K562 (cell line): ENCODE data around the gene LBP. TPM values are rescaled to one million over a fixed set of nuclear protein-coding genes. Genes with fewer than 3 reads are reported as not detected.
A peak's percentile ranks its signal among the peaks of the same experiment; 100 is the strongest.

Experiments
- GTF2E2 ChIP-seq: fragments of 200-800 bp; sonication (Bioruptor generic); IDR thresholded peaks from 2 replicates; pipeline ENCODE4 v1.6.1; 2016; ENCODE audit warnings: missing genetic modification characterization, missing compliant biosample characterization
- KAT8 ChIP-seq: fragments of 450-650 bp; IDR thresholded peaks from 2 replicates; pipeline ENCODE4 v1.6.1; 2016; ENCODE audit warnings: low read depth, mild to moderate bottlenecking
- PHF20 ChIP-seq: fragments of 450-650 bp; IDR thresholded peaks from 2 replicates; pipeline ENCODE4 v1.6.1; 2018; ENCODE audit not compliant: partially characterized antibody
- TBP ChIP-seq: optimal IDR thresholded peaks from 2 replicates; pipeline ENCODE3; 2011; ENCODE audit warnings: low read depth, low read length, improper control_type of control experiment
- ZBED1 ChIP-seq: IDR thresholded peaks from 2 replicates; pipeline ENCODE4 v1.6.1; 2014
- ZFP36 ChIP-seq: fragments of 150-350 bp; IDR thresholded peaks from 2 replicates; pipeline ENCODE4 v1.6.1; 2018; ENCODE audit warnings: low read length, low read depth; ENCODE audit not compliant: partially characterized antibody
- ZNF282 ChIP-seq: sonication (generic); formaldehyde crosslinking; IDR thresholded peaks from 2 replicates; pipeline ENCODE4 v1.8.1; 2023; ENCODE audit warnings: missing genetic modification reagents
- ZNF561 ChIP-seq: fragments of 450-650 bp; formaldehyde crosslinking; conservative IDR thresholded peaks from 2 replicates; pipeline ENCODE4 v1.4.0; 2020; ENCODE audit warnings: mild to moderate bottlenecking, moderate library complexity
- ZNF75A ChIP-seq: fragments of 450-650 bp; formaldehyde crosslinking; IDR thresholded peaks from 2 replicates; pipeline ENCODE4 v1.4.0; 2020; ENCODE audit warnings: mild to moderate bottlenecking
- polyA plus RNA-seq, 8 experiments: library from polyadenylated mRNA; depleted of rRNA in 4 of 8; stranded (reverse) in 5 of 8; unstranded in 3 of 8; fragments of >200 nt; fragmentation: Nextera tagmentation in 2 of 8; fragmentation: Illumina TruSeq in 1 of 8; extraction: Ambion mirVana in 2 of 8; extraction: Trizol in 1 of 8; gene quantifications; 2 replicates each; pipeline versions ENCODE4 v1.2.1 to v1.2.3, GENCODE V29; 2011 to 2014; ENCODE audit warnings: inconsistent platforms in 1 of 8, missing spikeins in 1 of 8
- total RNA-seq, 7 experiments: library from RNA; depleted of rRNA in 6 of 7; stranded (reverse); fragments of >200 nt in 6 of 7; fragmentation: Illumina TruSeq in 2 of 7; extraction: Trizol in 2 of 7; gene quantifications; 2 replicates each; pipeline versions ENCODE4 v1.2.1 to v1.2.3, GENCODE V29; 2011 to 2021; ENCODE audit warnings: low replicate concordance in 1 of 7
- TF ChIP-seq, protein P1 (sequence below), 3 experiments: fragments of 200-800 bp in 1 of 3; fragments of 250-450 bp in 1 of 3; fragments of 450-650 bp in 1 of 3; sonication (Bioruptor Pico) in 1 of 3; sonication (Bioruptor generic) in 1 of 3; formaldehyde crosslinking in 1 of 3; IDR thresholded peaks; 2 replicates each; pipeline versions ENCODE4 v1.6.1 to v1.8.0; 2016 to 2022; ENCODE audit warnings: mild to moderate bottlenecking in 2 of 3, missing genetic modification characterization in 2 of 3, missing compliant biosample characterization in 1 of 3, moderate library complexity in 1 of 3
- TF ChIP-seq, protein P2 (sequence below): IDR thresholded peaks from 2 replicates; pipeline ENCODE4 v1.6.1; 2016; ENCODE audit warnings: missing genetic modification characterization, missing compliant biosample characterization
- TF ChIP-seq, protein P3 (sequence below): sonication (generic); formaldehyde crosslinking; IDR thresholded peaks from 2 replicates; pipeline ENCODE4 v1.8.0; 2022; ENCODE audit warnings: missing genetic modification reagents, mild to moderate bottlenecking, moderate library complexity, borderline replicate concordance
- TF ChIP-seq, protein P4 (sequence below): fragments of 150-350 bp; IDR thresholded peaks from 2 replicates; pipeline ENCODE4 v1.6.1; 2014; ENCODE audit warnings: low read depth, mild to moderate bottlenecking, low read length, borderline replicate concordance

LBP gene
- total and polyA plus RNA-seq, 9 of the 15 experiments (the other 6 are each of a cell fraction or from before 2014, with no cell fraction given), result 0.06 to 0.31 (median 0.09) TPM; not detected in 3

DNA sequence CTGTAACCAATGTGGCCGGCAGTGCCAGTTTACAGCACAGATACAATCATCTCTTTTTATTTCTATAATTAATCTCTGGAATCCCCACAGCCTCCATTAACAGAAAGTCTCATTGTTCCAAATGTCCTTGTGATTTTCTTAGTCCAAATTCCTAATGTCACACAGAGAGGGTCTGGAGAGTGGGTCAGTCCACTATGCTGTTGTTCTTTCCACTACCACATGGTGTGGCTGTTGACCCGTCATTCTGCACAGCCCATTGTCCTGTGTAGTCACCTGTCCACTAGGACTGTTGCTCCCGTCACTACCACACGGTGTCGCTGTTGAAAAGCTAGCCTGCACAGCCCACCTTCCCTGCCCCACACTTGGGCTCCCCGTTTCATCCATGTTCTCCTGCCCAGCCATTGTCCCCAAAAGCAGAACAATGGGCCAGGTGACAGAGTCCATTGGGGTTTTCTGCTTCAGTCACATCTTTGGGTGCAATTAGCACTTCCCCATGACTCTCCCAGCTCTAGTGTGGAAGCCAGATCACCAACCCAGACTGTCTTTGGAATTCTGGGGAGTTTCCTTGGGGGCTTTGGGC, 8.6 kb upstream of the LBP start (continued):
- TF ChIP-seq, protein P1, sequence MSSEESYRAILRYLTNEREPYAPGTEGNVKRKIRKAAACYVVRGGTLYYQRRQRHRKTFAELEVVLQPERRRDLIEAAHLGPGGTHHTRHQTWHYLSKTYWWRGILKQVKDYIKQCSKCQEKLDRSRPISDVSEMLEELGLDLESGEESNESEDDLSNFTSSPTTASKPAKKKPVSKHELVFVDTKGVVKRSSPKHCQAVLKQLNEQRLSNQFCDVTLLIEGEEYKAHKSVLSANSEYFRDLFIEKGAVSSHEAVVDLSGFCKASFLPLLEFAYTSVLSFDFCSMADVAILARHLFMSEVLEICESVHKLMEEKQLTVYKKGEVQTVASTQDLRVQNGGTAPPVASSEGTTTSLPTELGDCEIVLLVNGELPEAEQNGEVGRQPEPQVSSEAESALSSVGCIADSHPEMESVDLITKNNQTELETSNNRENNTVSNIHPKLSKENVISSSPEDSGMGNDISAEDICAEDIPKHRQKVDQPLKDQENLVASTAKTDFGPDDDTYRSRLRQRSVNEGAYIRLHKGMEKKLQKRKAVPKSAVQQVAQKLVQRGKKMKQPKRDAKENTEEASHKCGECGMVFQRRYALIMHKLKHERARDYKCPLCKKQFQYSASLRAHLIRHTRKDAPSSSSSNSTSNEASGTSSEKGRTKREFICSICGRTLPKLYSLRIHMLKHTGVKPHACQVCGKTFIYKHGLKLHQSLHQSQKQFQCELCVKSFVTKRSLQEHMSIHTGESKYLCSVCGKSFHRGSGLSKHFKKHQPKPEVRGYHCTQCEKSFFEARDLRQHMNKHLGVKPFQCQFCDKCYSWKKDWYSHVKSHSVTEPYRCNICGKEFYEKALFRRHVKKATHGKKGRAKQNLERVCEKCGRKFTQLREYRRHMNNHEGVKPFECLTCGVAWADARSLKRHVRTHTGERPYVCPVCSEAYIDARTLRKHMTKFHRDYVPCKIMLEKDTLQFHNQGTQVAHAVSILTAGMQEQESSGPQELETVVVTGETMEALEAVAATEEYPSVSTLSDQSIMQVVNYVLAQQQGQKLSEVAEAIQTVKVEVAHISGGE (CRISPR knock-in tag; IDR thresholded peaks at IDR 0.05), result no peak
- TF ChIP-seq, protein P2, sequence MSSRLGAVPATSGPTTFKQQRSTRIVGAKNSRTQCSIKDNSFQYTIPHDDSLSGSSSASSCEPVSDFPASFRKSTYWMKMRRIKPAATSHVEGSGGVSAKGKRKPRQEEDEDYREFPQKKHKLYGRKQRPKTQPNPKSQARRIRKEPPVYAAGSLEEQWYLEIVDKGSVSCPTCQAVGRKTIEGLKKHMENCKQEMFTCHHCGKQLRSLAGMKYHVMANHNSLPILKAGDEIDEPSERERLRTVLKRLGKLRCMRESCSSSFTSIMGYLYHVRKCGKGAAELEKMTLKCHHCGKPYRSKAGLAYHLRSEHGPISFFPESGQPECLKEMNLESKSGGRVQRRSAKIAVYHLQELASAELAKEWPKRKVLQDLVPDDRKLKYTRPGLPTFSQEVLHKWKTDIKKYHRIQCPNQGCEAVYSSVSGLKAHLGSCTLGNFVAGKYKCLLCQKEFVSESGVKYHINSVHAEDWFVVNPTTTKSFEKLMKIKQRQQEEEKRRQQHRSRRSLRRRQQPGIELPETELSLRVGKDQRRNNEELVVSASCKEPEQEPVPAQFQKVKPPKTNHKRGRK (tag), result no peak
- TF ChIP-seq, protein P3, sequence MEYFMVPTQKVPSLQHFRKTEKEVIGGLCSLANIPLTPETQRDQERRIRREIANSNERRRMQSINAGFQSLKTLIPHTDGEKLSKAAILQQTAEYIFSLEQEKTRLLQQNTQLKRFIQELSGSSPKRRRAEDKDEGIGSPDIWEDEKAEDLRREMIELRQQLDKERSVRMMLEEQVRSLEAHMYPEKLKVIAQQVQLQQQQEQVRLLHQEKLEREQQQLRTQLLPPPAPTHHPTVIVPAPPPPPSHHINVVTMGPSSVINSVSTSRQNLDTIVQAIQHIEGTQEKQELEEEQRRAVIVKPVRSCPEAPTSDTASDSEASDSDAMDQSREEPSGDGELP (CRISPR knock-in tag), result peak; percentile 90
- TF ChIP-seq, protein P4, sequence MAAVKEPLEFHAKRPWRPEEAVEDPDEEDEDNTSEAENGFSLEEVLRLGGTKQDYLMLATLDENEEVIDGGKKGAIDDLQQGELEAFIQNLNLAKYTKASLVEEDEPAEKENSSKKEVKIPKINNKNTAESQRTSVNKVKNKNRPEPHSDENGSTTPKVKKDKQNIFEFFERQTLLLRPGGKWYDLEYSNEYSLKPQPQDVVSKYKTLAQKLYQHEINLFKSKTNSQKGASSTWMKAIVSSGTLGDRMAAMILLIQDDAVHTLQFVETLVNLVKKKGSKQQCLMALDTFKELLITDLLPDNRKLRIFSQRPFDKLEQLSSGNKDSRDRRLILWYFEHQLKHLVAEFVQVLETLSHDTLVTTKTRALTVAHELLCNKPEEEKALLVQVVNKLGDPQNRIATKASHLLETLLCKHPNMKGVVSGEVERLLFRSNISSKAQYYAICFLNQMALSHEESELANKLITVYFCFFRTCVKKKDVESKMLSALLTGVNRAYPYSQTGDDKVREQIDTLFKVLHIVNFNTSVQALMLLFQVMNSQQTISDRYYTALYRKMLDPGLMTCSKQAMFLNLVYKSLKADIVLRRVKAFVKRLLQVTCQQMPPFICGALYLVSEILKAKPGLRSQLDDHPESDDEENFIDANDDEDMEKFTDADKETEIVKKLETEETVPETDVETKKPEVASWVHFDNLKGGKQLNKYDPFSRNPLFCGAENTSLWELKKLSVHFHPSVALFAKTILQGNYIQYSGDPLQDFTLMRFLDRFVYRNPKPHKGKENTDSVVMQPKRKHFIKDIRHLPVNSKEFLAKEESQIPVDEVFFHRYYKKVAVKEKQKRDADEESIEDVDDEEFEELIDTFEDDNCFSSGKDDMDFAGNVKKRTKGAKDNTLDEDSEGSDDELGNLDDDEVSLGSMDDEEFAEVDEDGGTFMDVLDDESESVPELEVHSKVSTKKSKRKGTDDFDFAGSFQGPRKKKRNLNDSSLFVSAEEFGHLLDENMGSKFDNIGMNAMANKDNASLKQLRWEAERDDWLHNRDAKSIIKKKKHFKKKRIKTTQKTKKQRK, result no peak
- TF ChIP-seq TBP (no peak), PHF20 (no peak), ZBED1 (no peak), ZFP36 (peak; percentile 19), ZNF561 (CRISPR knock-in tag) (no peak), GTF2E2 (tag) (no peak), ZNF282 (CRISPR knock-in tag) (no peak), KAT8 (no peak), ZNF75A (CRISPR knock-in tag) (no peak)
